T-helper 2 cell (primary cell): ENCODE data around the gene ABLIM2.

Experiments used
- DNase-seq, 5 experiments: peaks; one replicate each; pipeline versions ENCODE4 v3.0.0 to v3.0.0-alpha.2; 2012 to 2022

The ABLIM2 gene

GRCh38 chr4:8040607-8041006 lies 118.0 kb downstream of the ABLIM2 start:
- no peak for DNase-seq

- no peak for DNase-seq
Observed at GRCh38 chr4:8039853-8040252, 118.8 kb downstream of the ABLIM2 start.

GRCh38 chr4:8039290-8039689 lies 119.3 kb downstream of the ABLIM2 start:
- DNase-seq = no peak

GRCh38 chr4:8038719-8039251 lies 119.8 kb downstream of the ABLIM2 start:
- DNase-seq = no peak

DNA sequence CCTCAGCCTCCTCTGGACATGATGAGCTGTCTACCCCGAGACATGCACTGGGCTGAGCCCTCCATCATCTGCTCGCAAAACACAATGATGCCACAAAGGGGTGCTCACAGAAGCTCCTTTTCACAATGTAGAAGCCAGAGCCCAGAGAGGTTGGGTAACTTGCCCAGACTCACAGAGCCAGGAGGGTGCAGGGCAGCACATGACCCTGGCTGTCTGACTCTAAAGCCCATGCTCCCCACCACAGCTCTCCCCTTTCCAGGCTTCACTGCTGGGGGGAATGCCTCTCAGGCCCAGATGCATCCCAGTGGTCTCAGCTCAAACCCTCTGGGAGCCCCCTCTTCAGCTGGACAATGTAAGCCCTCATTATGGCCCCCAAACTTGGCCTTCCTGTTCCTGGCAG lies 120.5 kb downstream of the ABLIM2 start:
- no peak for DNase-seq

DNA sequence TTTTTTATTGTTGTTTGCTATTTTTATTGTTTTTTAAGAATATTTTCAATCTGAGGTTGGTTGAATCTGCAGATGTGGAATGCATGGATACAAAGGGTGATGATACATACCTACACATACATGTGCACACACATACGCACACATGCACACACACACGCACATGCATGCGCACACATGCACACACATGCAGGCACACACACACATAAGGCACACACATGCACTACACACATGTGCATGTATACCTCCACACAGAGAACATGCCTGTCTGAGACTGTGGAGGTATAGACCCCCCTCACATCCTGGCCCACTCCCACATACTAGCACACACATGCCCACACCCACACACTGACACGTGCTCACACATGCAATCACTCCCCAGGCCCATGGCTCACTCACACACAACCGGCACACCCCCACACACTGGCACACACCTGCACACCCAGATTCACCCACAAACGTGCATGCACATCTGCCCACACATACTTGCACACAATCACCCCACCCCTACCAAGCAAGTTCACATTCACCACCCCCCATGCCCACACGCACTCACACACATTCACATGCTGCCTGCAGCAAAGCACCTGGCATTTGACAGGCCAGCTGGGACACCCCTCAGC lies 121.4 kb downstream of the ABLIM2 start:
- no peak for DNase-seq

DNA sequence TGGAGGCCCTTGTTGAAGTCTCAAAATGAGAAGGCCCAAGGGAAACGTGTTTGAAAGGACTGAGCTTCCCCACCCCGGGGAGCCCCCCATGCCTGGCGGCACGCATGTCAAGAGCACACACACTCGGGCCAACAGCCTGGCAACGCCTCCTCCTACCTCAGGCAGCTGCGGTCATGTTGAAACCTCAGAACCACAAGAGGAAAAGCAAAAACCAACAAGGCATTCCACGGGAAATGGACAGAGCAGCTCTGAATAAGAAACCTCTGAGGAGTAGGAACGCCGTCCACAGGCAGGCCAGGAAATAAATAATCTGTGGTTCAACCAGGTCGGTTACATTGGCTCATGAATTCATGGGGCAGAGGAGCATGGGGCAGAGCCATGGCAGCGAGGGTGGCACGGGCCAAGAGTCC lies 123.2 kb downstream of the ABLIM2 start:
- DNase-seq = peak in 1 of 5 experiments; percentile 19

- DNase-seq = no peak
Observed at GRCh38 chr4:8033829-8034528, 124.6 kb downstream of the ABLIM2 start.

- no peak for DNase-seq
Observed at GRCh38 chr4:8033067-8033755, 125.4 kb downstream of the ABLIM2 start.

DNA sequence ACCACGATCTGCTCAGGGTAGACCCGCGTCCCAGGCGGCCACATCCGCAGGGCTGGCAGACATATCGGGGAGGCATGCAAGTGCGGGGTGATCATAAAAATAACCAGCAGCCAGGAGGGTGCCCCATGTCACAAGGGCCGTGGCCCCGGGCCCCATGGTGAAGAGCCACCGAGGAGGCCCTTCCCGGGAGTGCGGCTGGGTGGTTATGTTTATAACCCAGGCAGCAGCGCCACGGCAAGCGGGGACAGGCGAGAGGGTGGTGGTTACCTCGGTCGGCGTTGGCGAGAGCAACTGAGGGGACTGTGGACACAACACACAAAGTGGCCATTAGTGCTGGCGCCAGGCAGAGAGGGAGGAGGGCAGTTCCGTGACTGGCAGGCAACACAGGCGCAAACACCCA lies 126.2 kb downstream of the ABLIM2 start:
- DNase-seq = no peak

DNA sequence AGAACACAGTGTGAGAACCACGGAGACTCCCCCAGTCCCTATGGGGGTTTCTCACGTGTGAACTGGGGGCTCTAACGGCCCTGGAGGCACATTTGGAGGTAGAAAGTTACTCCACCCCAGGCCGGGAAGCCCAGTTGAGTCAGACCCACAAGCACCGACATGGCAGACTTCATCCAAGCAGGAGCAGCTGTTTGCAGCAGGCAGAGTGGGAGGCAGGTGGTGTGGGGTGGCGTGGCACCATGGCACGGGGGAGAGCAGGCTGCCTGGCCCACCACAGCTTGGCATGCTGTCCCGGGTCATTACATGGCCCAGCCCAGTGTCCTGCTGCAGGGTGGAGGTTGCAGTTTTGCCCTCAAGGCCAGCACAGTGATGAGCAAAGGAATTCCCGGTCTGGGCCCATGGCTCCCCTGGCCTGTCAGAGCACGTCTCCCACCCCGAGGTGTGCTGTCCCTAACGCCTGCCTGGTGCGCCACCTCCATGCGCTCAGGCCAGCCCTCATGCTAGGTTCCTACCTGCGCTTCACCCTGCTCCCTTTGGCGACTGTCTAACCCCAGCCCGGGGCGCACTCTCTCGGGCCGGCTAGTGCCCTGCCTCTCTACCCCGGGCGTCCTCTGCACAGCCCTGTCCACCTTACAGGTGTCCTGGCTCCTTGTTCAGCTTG lies 128.4 kb downstream of the ABLIM2 start:
- no peak for DNase-seq

DNA sequence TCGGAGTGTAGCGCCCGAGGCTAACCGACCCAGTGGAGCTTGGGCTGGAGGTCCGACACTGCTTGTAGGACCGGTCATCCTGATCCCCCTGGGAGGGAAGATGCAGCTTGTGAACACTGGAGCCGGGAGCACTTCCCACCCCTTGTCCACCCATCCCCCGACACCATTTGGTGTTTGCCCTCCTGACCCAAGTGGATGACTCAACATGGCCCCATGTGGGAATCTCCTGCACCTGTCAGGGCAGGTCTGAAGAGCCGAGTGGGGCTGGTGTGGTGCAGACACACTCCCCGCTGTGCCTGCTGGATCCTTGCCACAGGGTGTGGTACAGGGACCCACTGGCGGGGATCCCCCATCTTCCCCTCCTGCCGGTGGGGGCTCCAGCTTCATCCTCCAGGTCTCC lies 128.9 kb downstream of the ABLIM2 start:
- DNase-seq = no peak

GRCh38 chr4:8028884-8029568 lies 129.6 kb downstream of the ABLIM2 start:
- no peak for DNase-seq

GRCh38 chr4:8028368-8028767 lies 130.2 kb downstream of the ABLIM2 start:
- DNase-seq = no peak

- DNase-seq = no peak
Observed at GRCh38 chr4:8026453-8026852, 132.2 kb downstream of the ABLIM2 start.

DNA sequence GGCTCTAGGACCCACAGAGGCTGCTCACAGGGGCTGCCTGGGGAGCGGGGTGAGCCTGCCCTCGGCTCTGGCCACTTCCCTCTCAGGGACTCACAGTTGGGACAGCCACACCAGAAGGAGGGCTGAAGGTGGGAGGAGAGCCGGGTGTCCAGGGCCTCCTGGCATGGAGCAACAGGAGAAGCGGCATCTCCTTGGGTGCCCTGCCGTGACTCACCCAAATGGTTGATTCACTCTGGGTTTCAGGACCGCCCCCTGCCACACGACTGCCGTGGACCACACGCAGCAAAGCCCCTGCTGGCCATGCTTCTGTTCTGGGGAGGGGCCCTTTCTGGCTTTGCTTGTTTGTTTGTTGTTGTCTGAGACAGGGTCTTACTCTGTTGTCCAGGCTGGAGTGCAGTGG lies 132.9 kb downstream of the ABLIM2 start:
- DNase-seq = no peak

DNA sequence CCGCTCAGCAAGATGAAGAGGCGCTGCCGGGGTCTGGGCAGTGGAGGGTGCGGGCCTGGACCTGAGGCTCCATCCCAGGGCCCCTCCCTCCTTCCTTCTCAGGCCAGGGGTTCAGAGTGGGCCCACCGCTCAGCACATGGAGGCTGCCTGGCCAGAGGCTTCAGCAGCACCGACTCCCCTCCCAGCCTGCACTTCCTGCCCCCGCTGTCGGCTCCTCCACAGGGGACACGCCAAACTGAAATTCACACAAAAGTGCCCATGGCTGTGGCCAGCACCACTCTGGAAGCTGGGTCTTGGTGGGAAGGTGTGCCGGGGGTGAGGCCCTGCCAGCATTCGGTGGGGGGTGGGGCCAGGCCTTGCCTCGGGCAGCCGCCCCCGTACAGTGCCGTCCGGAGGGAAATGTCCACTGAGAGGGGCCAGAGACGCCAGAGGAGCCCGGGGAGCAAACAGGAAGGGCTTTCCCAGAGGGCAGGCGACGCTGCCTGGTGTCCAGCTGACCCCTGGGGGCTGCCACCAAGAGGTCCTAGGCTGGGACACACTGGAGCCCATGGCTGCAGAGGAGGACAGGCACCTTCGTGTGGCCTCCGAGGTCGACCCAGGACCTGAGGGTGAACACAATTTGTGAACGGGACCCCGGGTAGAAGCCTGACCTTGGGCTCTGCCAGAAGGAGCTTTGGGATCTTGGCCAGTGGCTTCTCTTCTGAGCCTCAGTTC lies 134.4 kb downstream of the ABLIM2 start:
- no peak for DNase-seq

DNA sequence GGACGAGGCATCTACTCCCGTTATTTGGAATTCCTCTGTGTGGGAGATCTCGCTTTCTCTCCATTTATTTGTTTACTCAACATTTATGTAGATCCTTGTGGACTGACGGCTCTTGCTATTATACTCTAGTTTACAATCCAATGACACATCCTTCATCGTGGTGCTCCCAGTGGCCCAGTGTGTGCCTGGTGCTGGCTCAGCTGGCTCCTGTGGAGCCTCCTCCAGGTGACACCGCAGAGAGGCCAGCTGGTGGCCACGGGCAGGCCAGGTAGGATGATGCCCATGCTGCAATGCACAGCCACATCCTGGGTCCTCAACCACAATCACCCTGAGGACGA lies 134.9 kb downstream of the ABLIM2 start:
- DNase-seq = no peak

GRCh38 chr4:8022767-8023695 lies 135.6 kb downstream of the ABLIM2 start:
- no peak for DNase-seq

GRCh38 chr4:8021796-8022195 lies 136.8 kb downstream of the ABLIM2 start:
- DNase-seq = no peak
